HG02678 (cell line): ENCODE data around the gene FAM161A.

Experiments used
- ATAC-seq: cut with Tn5 transposase; IDR thresholded peaks from one replicate; pipeline ENCODE4 v1.9.1; 2021; ENCODE audit warnings: mild to moderate bottlenecking, moderate library complexity; ENCODE audit not compliant: unreplicated experiment

Gene FAM161A

DNA sequence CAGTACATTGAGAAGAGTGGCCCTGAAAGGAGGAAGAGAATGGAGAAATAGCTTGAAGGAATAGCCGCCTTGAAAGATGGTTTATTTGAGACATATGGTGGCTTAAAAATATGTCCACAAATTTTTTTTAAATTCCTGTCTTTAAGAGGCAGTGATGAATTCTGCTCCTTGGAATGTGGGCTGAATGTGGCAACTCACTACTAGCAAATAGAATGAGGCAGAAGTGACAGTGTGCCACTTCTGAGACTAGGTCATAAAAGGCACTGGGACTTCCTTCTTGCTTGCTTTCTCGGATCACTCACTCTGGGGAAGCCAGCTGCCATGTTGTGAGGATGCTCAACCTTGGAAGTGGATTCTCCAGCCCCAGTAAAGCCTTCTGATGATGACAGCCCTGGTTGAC, 67.0 kb downstream of the FAM161A start:
- no peak for ATAC-seq

DNA sequence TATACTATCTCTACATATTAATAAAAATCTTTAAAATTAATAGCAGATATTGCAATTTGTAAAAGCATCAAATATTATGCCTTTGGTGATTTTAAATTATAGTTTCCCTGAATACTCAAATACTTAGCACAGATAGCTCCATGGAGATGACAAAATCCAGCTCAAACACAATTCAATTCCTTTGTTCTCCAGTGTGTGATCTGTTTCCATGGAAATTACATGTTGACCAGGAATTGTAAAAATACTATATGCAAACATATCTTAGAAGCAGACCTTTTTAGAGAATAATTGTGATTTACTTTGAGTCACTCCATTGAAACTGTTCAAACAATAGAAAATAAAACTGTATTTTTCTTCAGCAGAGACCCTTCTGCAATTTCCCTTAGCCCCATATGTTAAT, 68.3 kb downstream of the FAM161A start:
- no peak for ATAC-seq

DNA sequence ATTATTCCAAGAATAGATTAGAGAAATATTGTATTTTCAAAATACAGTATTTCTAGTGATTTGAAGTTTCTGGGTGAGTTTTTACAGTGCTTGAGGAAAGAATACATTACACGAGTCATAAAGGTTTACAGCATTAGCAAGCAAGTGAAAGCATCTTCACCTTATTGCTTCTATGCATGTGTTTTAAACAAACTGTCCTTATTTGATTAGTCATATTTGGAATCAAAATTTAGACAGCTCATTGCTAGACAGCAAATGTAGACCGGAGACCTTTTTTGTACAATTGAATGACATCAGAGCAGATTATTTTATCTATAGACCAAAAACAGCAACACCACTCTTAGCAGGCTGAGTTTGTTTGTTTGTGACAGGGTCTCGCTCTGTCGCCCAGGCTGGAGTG, 69.2 kb downstream of the FAM161A start:
- ATAC-seq = no peak

DNA sequence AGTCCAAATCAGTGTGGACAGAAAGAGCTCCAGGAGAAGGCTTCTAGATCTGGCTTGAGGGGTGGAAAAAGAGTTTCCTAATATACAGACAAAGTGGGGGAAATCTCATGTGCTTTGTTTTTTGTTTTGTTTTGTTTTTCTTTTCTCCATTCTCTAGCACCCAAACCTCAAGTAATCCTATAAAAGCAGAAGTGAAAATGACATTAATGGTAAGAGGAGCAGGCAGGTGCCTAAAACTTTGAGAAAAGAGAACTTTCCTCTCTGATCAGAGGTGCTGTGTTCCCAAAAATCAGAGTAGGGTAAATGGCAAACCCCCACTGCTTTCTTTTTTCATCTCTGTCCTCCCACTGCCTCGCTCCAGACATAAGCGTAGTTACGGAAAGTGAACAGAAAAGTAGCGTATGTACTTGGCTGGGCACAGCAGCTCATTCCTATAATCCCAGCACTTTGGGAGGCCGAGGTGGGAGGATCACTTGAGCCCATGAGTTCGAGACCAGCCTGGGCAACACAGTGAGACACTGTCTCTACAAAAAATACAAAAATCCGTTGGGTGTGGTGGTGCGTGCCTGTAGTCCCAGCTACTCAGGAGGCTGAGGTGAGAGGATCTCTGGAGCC, 77.8 kb downstream of the FAM161A start:
- no peak for ATAC-seq
